Measurements from ENCODE around the gene BCL3.

GRCh38 chr19:44753932-44754749 lies 5.6 kb downstream of the BCL3 start:
- TF ChIP-seq GATA3 (IDR thresholded peaks at IDR 0.05; ENCODE audit: low read depth, low read length) = no peak
- no peak for TF ChIP-seq GATA2 (IDR thresholded peaks at IDR 0.05; ENCODE audit: low read depth, low read length)

Measured in SH-SY5Y (cell line).